GM12872 (cell line): ENCODE measurements around the gene POLR2J2.
"Not testable (repeated sequence)": the region's sequence is repeated elsewhere in the genome, so short reads cannot be mapped to it uniquely, and the experiment has no call there.

ENCODE experiments used
- CTCF ChIP-seq: IDR thresholded peaks from 3 replicates; pipeline ENCODE4 v1.5.1; 2011; ENCODE audit warnings: low read depth, mild to moderate bottlenecking, low read length, moderate library complexity; ENCODE audit not compliant: insufficient read depth

The POLR2J2 gene

GRCh38 chr7:102671166-102671955, at the start of gene POLR2J2:
Gene POLR2J2, minus strand, starts transcription at chr7:102671663. Its CDS starts 62 bp downstream, at chr7:102671601.
- not testable (repeated sequence) for TF ChIP-seq CTCF

GRCh38 chr7:102715718-102716117, 44.3 kb upstream of the POLR2J2 start:
- 0 out of 3 replicates have a peak, but pooled peaks have one; percentile 15 for TF ChIP-seq CTCF

- not testable (repeated sequence) for TF ChIP-seq CTCF
Observed at GRCh38 chr7:102649924-102650323, 21.5 kb downstream of the POLR2J2 start, which contains the start of gene SPDYE2B. Gene SPDYE2B, plus strand, starts transcription at chr7:102650319. Its CDS starts 2,030 bp downstream, at chr7:102652349.

- not testable (repeated sequence) for TF ChIP-seq CTCF
Observed at GRCh38 chr7:102642691-102643090, 28.8 kb downstream of the POLR2J2 start, which contains the start of gene UPK3BL1. Gene UPK3BL1, minus strand, starts transcription at chr7:102642791. Its CDS starts 50 bp downstream, at chr7:102642741.

GRCh38 chr7:102616507-102617125, 54.8 kb downstream of the POLR2J2 start, which contains the start of gene RASA4:
Gene RASA4, minus strand, starts transcription at chr7:102616756. Its CDS starts 67 bp downstream, at chr7:102616689.
- TF ChIP-seq CTCF = not testable (repeated sequence)
